Mesenchymal stem cell (in vitro differentiated cells and primary cell): ENCODE results near the gene WFDC10A.
"Not testable (repeated sequence)": the region's sequence is repeated elsewhere in the genome, so short reads cannot be mapped to it uniquely, and the experiment has no call there.

Experiments
- DNase-seq: peaks from one replicate; pipeline ENCODE4 v3.0.0-alpha.2; 2013
- H2AFZ ChIP-seq: one replicate; pipeline ENCODE4 v1.6.1; 2013; ENCODE audit warnings: low read depth, mild to moderate bottlenecking, control low read depth, inconsistent platforms, low read length, moderate library complexity
- H2AK5ac ChIP-seq: 2 replicates; pipeline ENCODE4 v1.6.1; 2013; ENCODE audit warnings: low read length, moderate library complexity, mild to moderate bottlenecking, inconsistent platforms; ENCODE audit not compliant: severe bottlenecking
- H2BK120ac ChIP-seq: one replicate; pipeline ENCODE4 v1.6.1; 2013; ENCODE audit warnings: low read depth, mild to moderate bottlenecking, inconsistent platforms, low read length, moderate library complexity
- H2BK12ac ChIP-seq, 2 experiments: one replicate each; pipeline ENCODE4 v1.6.1; 2013; ENCODE audit warnings: inconsistent platforms in 2 of 2, low read length in 2 of 2, mild to moderate bottlenecking in 2 of 2, moderate library complexity in 2 of 2, control low read depth in 1 of 2
- H2BK15ac ChIP-seq: one replicate; pipeline ENCODE4 v1.6.1; 2013; ENCODE audit warnings: mild to moderate bottlenecking, low read depth, inconsistent platforms; ENCODE audit not compliant: poor library complexity, severe bottlenecking
- H2BK5ac ChIP-seq: 2 replicates; pipeline ENCODE4 v1.6.1; 2013; ENCODE audit warnings: low read depth, mild to moderate bottlenecking, low read length, control low read depth, inconsistent platforms; ENCODE audit not compliant: poor library complexity, severe bottlenecking
- H3K14ac ChIP-seq, 2 experiments: one replicate each; pipeline ENCODE4 v1.6.1; 2013; ENCODE audit warnings: inconsistent platforms in 2 of 2, low read length in 2 of 2, control low read depth in 1 of 2, mild to moderate bottlenecking in 1 of 2, moderate library complexity in 1 of 2
- H3K18ac ChIP-seq, 2 experiments: one replicate each; pipeline ENCODE4 v1.6.1; 2013; ENCODE audit warnings: inconsistent platforms in 2 of 2, low read length in 2 of 2, control low read depth in 1 of 2, low read depth in 1 of 2, mild to moderate bottlenecking in 1 of 2
- H3K23ac ChIP-seq, 2 experiments: one replicate each; pipeline ENCODE4 v1.6.1; 2013; ENCODE audit warnings: inconsistent platforms in 2 of 2, low read length in 2 of 2, mild to moderate bottlenecking in 2 of 2, moderate library complexity in 2 of 2, control low read depth in 1 of 2
- H3K27ac ChIP-seq: 2 replicates; pipeline ENCODE4 v1.5.1; 2013; ENCODE audit warnings: mild to moderate bottlenecking, moderate library complexity, low read length, control low read depth, inconsistent platforms; ENCODE audit not compliant: poor library complexity, severe bottlenecking
- H3K27me3 ChIP-seq, 2 experiments: 2 replicates each; pipeline versions ENCODE4 v1.6.1 to v1.7.0; 2013; ENCODE audit warnings: low read length in 2 of 2, mild to moderate bottlenecking in 2 of 2, moderate library complexity in 2 of 2, control low read depth in 1 of 2, inconsistent platforms in 1 of 2; ENCODE audit not compliant: control insufficient read depth in 1 of 2, insufficient read depth in 1 of 2
- H3K36me3 ChIP-seq, 2 experiments: 2 replicates each; pipeline versions ENCODE4 v1.6.1 to v1.7.0; 2013; ENCODE audit warnings: low read length in 2 of 2, control low read depth in 1 of 2, inconsistent platforms in 1 of 2, low read depth in 1 of 2, mild to moderate bottlenecking in 1 of 2; ENCODE audit not compliant: insufficient read depth in 2 of 2, control insufficient read depth in 1 of 2
- H3K4ac ChIP-seq, 2 experiments: one replicate each; pipeline ENCODE4 v1.6.1; 2013; ENCODE audit warnings: inconsistent platforms in 2 of 2, low read length in 2 of 2, mild to moderate bottlenecking in 2 of 2, moderate library complexity in 2 of 2, control low read depth in 1 of 2, low read depth in 1 of 2
- H3K4me1 ChIP-seq: 2 replicates; pipeline ENCODE4 v1.6.1; 2013; ENCODE audit warnings: low read depth, low read length, control low read depth; ENCODE audit not compliant: control insufficient read depth, insufficient read depth
- H3K4me2 ChIP-seq: 2 replicates; pipeline ENCODE4 v1.6.1; 2013; ENCODE audit warnings: low read length, mild to moderate bottlenecking, inconsistent platforms; ENCODE audit not compliant: poor library complexity, severe bottlenecking
- H3K4me3 ChIP-seq, 2 experiments: 2 replicates each; pipeline versions ENCODE4 v1.5.1 to v1.7.0; 2013; ENCODE audit warnings: low read length in 2 of 2, mild to moderate bottlenecking in 2 of 2, control low read depth in 1 of 2, low read depth in 1 of 2; ENCODE audit not compliant: insufficient read depth in 1 of 2
- H3K79me1 ChIP-seq: replicated peaks from 2 replicates; pipeline ENCODE4 v1.6.1; 2013; ENCODE audit warnings: mild to moderate bottlenecking, control low read depth, low read length, inconsistent platforms; ENCODE audit not compliant: poor library complexity, severe bottlenecking
- H3K9ac ChIP-seq: 2 replicates; pipeline ENCODE4 v1.7.0; 2013; ENCODE audit warnings: mild to moderate bottlenecking, low read length, moderate library complexity
- H3K9me3 ChIP-seq: 2 replicates; pipeline ENCODE4 v1.7.0; 2013; ENCODE audit warnings: mild to moderate bottlenecking, low read length; ENCODE audit not compliant: control insufficient read depth
- H4K8ac ChIP-seq: one replicate; pipeline ENCODE4 v1.6.1; 2013; ENCODE audit warnings: inconsistent platforms, mild to moderate bottlenecking, low read length, moderate library complexity
- H4K91ac ChIP-seq: one replicate; pipeline ENCODE4 v1.6.1; 2013; ENCODE audit warnings: mild to moderate bottlenecking, low read length, inconsistent platforms
- WGBS: methylation state at CpG from one replicate; pipeline ENCODE4 v1.1.7; 2013; ENCODE audit warnings: mixed read lengths; 5-methylcytosine and 5-hydroxymethylcytosine counted together

Gene WFDC10A

DNA sequence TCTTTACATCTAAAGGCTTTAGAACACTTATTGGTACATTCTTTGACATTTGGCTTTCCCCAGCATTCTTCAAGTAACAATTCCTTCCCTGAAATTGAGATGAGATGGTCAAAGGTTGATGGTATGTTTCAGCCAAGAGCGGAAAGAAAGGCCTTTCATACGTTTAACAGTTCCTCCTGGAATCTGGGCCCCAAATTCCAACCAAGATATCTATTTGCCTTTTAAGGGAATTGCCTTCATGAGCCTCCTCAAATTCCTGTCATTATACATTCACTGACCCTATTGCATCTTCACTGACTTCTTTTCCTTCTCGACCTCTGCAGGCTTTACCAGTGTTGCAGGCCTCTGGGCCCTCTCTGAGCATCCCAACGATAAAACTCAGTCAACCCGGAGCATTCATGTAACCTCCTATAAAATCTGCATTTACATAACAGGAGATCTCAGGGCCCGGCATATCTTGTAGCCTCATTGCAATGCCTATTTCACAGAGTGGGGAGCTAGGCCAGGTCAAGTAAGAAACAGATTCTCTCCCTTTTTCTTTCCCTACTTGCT is 19.8 kb downstream of the WFDC10A start:
- Histone ChIP-seq H2BK120ac (no peak overlapping the region), H3K23ac (no peak overlapping the region), H3K9ac (no peak overlapping the region), H3K18ac (no peak overlapping the region), H3K4me2 (no peak overlapping the region), H3K4me1 (peaks cover 2% of the 10 kb centered on the region), H3K27me3 (peaks cover 0 to 4% of the 10 kb centered on the region in 2 experiments), H3K9me3 (no peaks in the 10 kb centered on the region), H4K8ac (no peak overlapping the region), H2BK12ac (no peak overlapping the region), H3K4ac (no peak overlapping the region), H2AK5ac (no peak overlapping the region), H3K36me3 (no peaks in the 10 kb centered on the region), H2BK5ac (no peak overlapping the region), H3K4me3 (no peak overlapping the region), H3K14ac (no peak overlapping the region), H2AFZ (no peak overlapping the region), H3K79me1 (no peaks in the 10 kb centered on the region), H2BK15ac (no peak overlapping the region), H4K91ac (no peak overlapping the region), H3K27ac (no peak overlapping the region)
- whole genome bisulfite sequencing, result 68% methylated on average over 6 of the region's 6 CpGs
- DNase-seq, result no peak

- H2BK5ac ChIP-seq, H4K8ac ChIP-seq, H3K4me2 ChIP-seq, H3K4ac ChIP-seq, H3K23ac ChIP-seq, H2BK12ac ChIP-seq, H2BK120ac ChIP-seq, H3K27ac ChIP-seq, H3K9ac ChIP-seq, H3K18ac ChIP-seq, H2AFZ ChIP-seq, H2AK5ac ChIP-seq, H3K79me1 ChIP-seq, H3K4me1 ChIP-seq, H3K4me3 ChIP-seq, H4K91ac ChIP-seq, DNase-seq, H3K36me3 ChIP-seq, H2BK15ac ChIP-seq, H3K14ac ChIP-seq, H3K27me3 ChIP-seq, H3K9me3 ChIP-seq: not testable (repeated sequence)
- 82% methylated on average over 7 of the region's 7 CpGs for WGBS
These were observed 22.2 kb downstream of the WFDC10A start for GRCh38 chr20:45651726-45652125.

GRCh38 chr20:45657038-45657437 is 27.5 kb downstream of the WFDC10A start:
- H3K18ac ChIP-seq, H3K36me3 ChIP-seq, H2BK15ac ChIP-seq, H3K9ac ChIP-seq, H2BK5ac ChIP-seq, H3K14ac ChIP-seq, H3K27me3 ChIP-seq, H3K4ac ChIP-seq, H3K4me1 ChIP-seq, H4K8ac ChIP-seq, H2BK12ac ChIP-seq, H3K79me1 ChIP-seq, H3K23ac ChIP-seq, H3K9me3 ChIP-seq, H2AK5ac ChIP-seq, DNase-seq, H2AFZ ChIP-seq, H3K4me2 ChIP-seq, H2BK120ac ChIP-seq, H4K91ac ChIP-seq, H3K4me3 ChIP-seq, H3K27ac ChIP-seq: not testable (repeated sequence)
- 83% methylated on average over 1 of the region's 3 CpGs for WGBS

- no peak within 1 kb of the TSS for H3K4me2 ChIP-seq
- no peak within 1 kb of the TSS for H2BK15ac ChIP-seq
- no peak within 1 kb of the TSS for H3K18ac ChIP-seq
- no peak within 1 kb of the TSS for H2BK12ac ChIP-seq
- no peak within 1 kb of the TSS for H2AK5ac ChIP-seq
- H2BK5ac ChIP-seq, result no peak within 1 kb of the TSS
- DNase-seq, result no peak
- WGBS, result 100% methylated on average over 1 of the region's 1 CpG
- no peak within 1 kb of the TSS for H2AFZ ChIP-seq
- no peak within 1 kb of the TSS for H3K9ac ChIP-seq
- no peak within 1 kb of the TSS for H3K27ac ChIP-seq
- H4K91ac ChIP-seq, result no peak within 1 kb of the TSS
- no peak within 1 kb of the TSS for H3K14ac ChIP-seq
- H3K27me3 ChIP-seq, result peaks cover 0 to 3% of the 10 kb centered on the region in 2 experiments
- no peak within 1 kb of the TSS for H4K8ac ChIP-seq
- no peaks in the 10 kb centered on the region for H3K4me1 ChIP-seq
- no peak within 1 kb of the TSS for H2BK120ac ChIP-seq
- peaks cover 4% of the 10 kb centered on the region for H3K9me3 ChIP-seq
- H3K79me1 ChIP-seq, result no peaks in the 10 kb centered on the region
- no peak within 1 kb of the TSS for H3K4me3 ChIP-seq
- no peak within 1 kb of the TSS for H3K23ac ChIP-seq
- no peak within 1 kb of the TSS for H3K4ac ChIP-seq
- H3K36me3 ChIP-seq, result no peaks in the 10 kb centered on the region
These were observed 40.6 kb downstream of the WFDC10A start, which contains the start of gene WFDC11 for GRCh38 chr20:45670139-45670538. Gene WFDC11, minus strand, starts transcription at chr20:45670239. Its CDS starts 19,639 bp downstream, at chr20:45650600.
